T-helper 2 cell (primary cell): Measurements from ENCODE around the gene CIAPIN1.
"Not testable (repeated sequence)": the region's sequence is repeated elsewhere in the genome, so short reads cannot be mapped to it uniquely, and the experiment has no call there.

Experiments
- DNase-seq, 5 experiments: peaks; one replicate each; pipeline versions ENCODE4 v3.0.0 to v3.0.0-alpha.2; 2012 to 2022

The CIAPIN1 gene

GRCh38 chr16:57439947-57440346, 7.2 kb downstream of the CIAPIN1 start:
- not testable (repeated sequence) for DNase-seq

- no peak for DNase-seq
These were observed 11.3 kb downstream of the CIAPIN1 start for GRCh38 chr16:57435838-57436237.

- no peak for DNase-seq
These were observed 13.2 kb downstream of the CIAPIN1 start for GRCh38 chr16:57434003-57434402.

- no peak for DNase-seq
These were observed 14.2 kb downstream of the CIAPIN1 start for GRCh38 chr16:57432989-57433388.

- no peak for DNase-seq
These were observed 14.7 kb downstream of the CIAPIN1 start for GRCh38 chr16:57432505-57432904.

- no peak for DNase-seq
These were observed 16.2 kb downstream of the CIAPIN1 start for GRCh38 chr16:57430955-57431354.

GRCh38 chr16:57427824-57428223, 19.4 kb downstream of the CIAPIN1 start:
- no peak for DNase-seq

- no peak for DNase-seq
These were observed 19.9 kb downstream of the CIAPIN1 start for GRCh38 chr16:57427307-57427706.

GRCh38 chr16:57426356-57426755, 20.8 kb downstream of the CIAPIN1 start:
- no peak for DNase-seq

GRCh38 chr16:57424583-57424982, 22.6 kb downstream of the CIAPIN1 start:
- no peak for DNase-seq

- no peak for DNase-seq
These were observed 24.0 kb downstream of the CIAPIN1 start for GRCh38 chr16:57423152-57423551.

GRCh38 chr16:57422026-57422944, 24.9 kb downstream of the CIAPIN1 start:
- no peak for DNase-seq

- DNase-seq, result no peak
These were observed 27.7 kb downstream of the CIAPIN1 start for GRCh38 chr16:57419506-57419905.

GRCh38 chr16:57416084-57416483, 31.1 kb downstream of the CIAPIN1 start:
- no peak for DNase-seq

- DNase-seq, result no peak
These were observed 33.5 kb downstream of the CIAPIN1 start for GRCh38 chr16:57413733-57414132.

- DNase-seq, result no peak
These were observed 33.9 kb downstream of the CIAPIN1 start for GRCh38 chr16:57413301-57413730.

GRCh38 chr16:57412584-57412983, 34.6 kb downstream of the CIAPIN1 start:
- DNase-seq, result no peak

GRCh38 chr16:57411362-57411976, 35.7 kb downstream of the CIAPIN1 start:
- no peak for DNase-seq

- no peak for DNase-seq
These were observed 37.2 kb downstream of the CIAPIN1 start for GRCh38 chr16:57409870-57410587.

GRCh38 chr16:57409065-57409464, 38.1 kb downstream of the CIAPIN1 start:
- DNase-seq, result no peak

GRCh38 chr16:57407521-57408353, 39.4 kb downstream of the CIAPIN1 start:
- no peak for DNase-seq

- no peak for DNase-seq
These were observed 40.3 kb downstream of the CIAPIN1 start for GRCh38 chr16:57406881-57407280.
